K562 (cell line): ENCODE measurements around the gene MARCO. TPM values are rescaled to one million over a fixed set of nuclear protein-coding genes. Genes with fewer than 3 reads are reported as not detected.

Experiments
- ATAC-seq: fragments of 200-7000 bp; cut with Tn5 transposase; 3 replicates; pipeline ENCODE4 v1.9.1; 2020; ENCODE audit warnings: moderate library complexity
- BruUV-seq: library from RNA; stranded (reverse); fragments of 400-500 nt; replicated peaks from 2 replicates; lab custom pipeline; 2021; lab: Mats Ljungman, UMichigan
- CTCF ChIA-PET: fragments of 300-600 bp; formaldehyde crosslinking; extraction: SDS; loops from one replicate; lab custom pipeline; 2021; ENCODE audit warnings: low intra/inter-chr PET ratio; lab: Yijun Ruan, JAX
- POLR2A ChIA-PET: fragments of 300-600, 350-650 bp; sonication (Branson Sonifier 250); formaldehyde crosslinking; extraction: SDS; loops from one replicate; lab custom pipeline; 2021; ENCODE audit warnings: antibody characterized with exemption, inconsistent platforms; lab: Yijun Ruan, JAX
- DNase-seq, 4 experiments: peaks; one replicate each; pipeline versions ENCODE4 v3.0.0 to v3.0.0-alpha.2; 2011 to 2018; ENCODE audit warnings: low spot score in 3 of 4, mixed read lengths in 3 of 4; ENCODE audit errors: extremely low read depth in 1 of 4
- FAIRE-seq: peaks from 2 replicates; lab custom pipeline; 2011; peaks lifted over from hg19 to GRCh38; lab: Jason Lieb, UNC
- H2AFZ ChIP-seq: 2 replicates; pipeline ENCODE4 v1.6.0; 2011; ENCODE audit warnings: low read depth, low read length, control low read depth, inconsistent platforms
- H3K27ac ChIP-seq: fragments of 200-600 bp; 3 replicates; pipeline ENCODE4 v1.8.0; 2011; ENCODE audit warnings: low read depth, mild to moderate bottlenecking, control low read depth, inconsistent platforms, low read length, moderate library complexity, mixed read lengths; ENCODE audit errors: extremely low read depth
- H3K27me3 ChIP-seq, 2 experiments: fragments of 300-600 bp in 1 of 2; 2 replicates in 1 of 2; 3 replicates in 1 of 2; pipeline versions ENCODE4 v1.6.0 to v1.8.0; 2011; ENCODE audit warnings: inconsistent platforms in 2 of 2, low read length in 2 of 2, mild to moderate bottlenecking in 1 of 2, mixed read lengths in 1 of 2, moderate library complexity in 1 of 2; ENCODE audit not compliant: control insufficient read depth in 2 of 2, insufficient read depth in 2 of 2
- H3K36me3 ChIP-seq: fragments of 300-600 bp; 3 replicates; pipeline ENCODE4 v1.8.0; 2011; ENCODE audit warnings: mild to moderate bottlenecking, low read length, inconsistent platforms; ENCODE audit not compliant: control insufficient read depth, insufficient read depth
- H3K4me1 ChIP-seq, 2 experiments: fragments of 200-600 bp in 1 of 2; replicated peaks in 1 of 2; 2 replicates in 1 of 2; 3 replicates in 1 of 2; pipeline versions ENCODE4 v1.5.1 to v1.8.0; 2011; ENCODE audit warnings: inconsistent platforms in 2 of 2, low read length in 2 of 2, mild to moderate bottlenecking in 1 of 2, mixed read lengths in 1 of 2, moderate library complexity in 1 of 2; ENCODE audit not compliant: control insufficient read depth in 2 of 2, insufficient read depth in 2 of 2
- H3K4me2 ChIP-seq: 2 replicates; pipeline ENCODE4 v1.6.1; 2011; ENCODE audit warnings: low read length, control low read depth, inconsistent platforms, mixed read lengths; ENCODE audit not compliant: insufficient read depth
- H3K4me3 ChIP-seq: fragments of 200-600 bp; sonication (generic), shearing (Covaris generic); 2 replicates; pipeline ENCODE4 v1.5.1; 2016; ENCODE audit warnings: control low read depth, inconsistent platforms
- H3K79me2 ChIP-seq: fragments of 200-600 bp; 3 replicates; pipeline ENCODE4 v1.8.0; 2011; ENCODE audit warnings: low read length, inconsistent platforms; ENCODE audit not compliant: control insufficient read depth, insufficient read depth
- H3K9ac ChIP-seq, 2 experiments: 2 replicates each; pipeline versions ENCODE4 v1.6.0 to v1.6.1; 2011; ENCODE audit warnings: low read depth in 2 of 2, low read length in 2 of 2, control low read depth in 1 of 2, inconsistent platforms in 1 of 2, mild to moderate bottlenecking in 1 of 2, mixed read lengths in 1 of 2; ENCODE audit not compliant: insufficient read depth in 1 of 2
- H3K9me1 ChIP-seq: one replicate; pipeline ENCODE4 v1.6.0; 2011; ENCODE audit warnings: inconsistent platforms, mild to moderate bottlenecking, low read length, moderate library complexity; ENCODE audit not compliant: control insufficient read depth, insufficient read depth
- H3K9me3 ChIP-seq: replicated peaks from 2 replicates; pipeline ENCODE4 v1.5.1; 2011; ENCODE audit warnings: low read depth, low read length, inconsistent platforms; ENCODE audit not compliant: control insufficient read depth, insufficient read depth
- H4K20me1 ChIP-seq: replicated peaks from 2 replicates; pipeline ENCODE4 v1.6.1; 2011; ENCODE audit warnings: low read length, inconsistent platforms, mixed read lengths; ENCODE audit not compliant: control insufficient read depth, insufficient read depth
- ASH1L ChIP-seq: fragments of 450-650 bp; IDR thresholded peaks from 2 replicates; pipeline ENCODE4 v1.6.1; 2018; ENCODE audit warnings: borderline replicate concordance, mild to moderate bottlenecking, low read depth; ENCODE audit not compliant: partially characterized antibody
- CBFA2T3 ChIP-seq: fragments of 450-650 bp; IDR thresholded peaks from 2 replicates; pipeline ENCODE4 v1.6.1; 2017
- CCAR2 ChIP-seq: fragments of 200-400 bp; formaldehyde crosslinking; IDR thresholded peaks from 2 replicates; pipeline ENCODE4 v1.6.1; 2017; ENCODE audit warnings: mild to moderate bottlenecking, low read depth, low read length
- ETS2 ChIP-seq: IDR thresholded peaks from 2 replicates; pipeline ENCODE4 v1.6.1; 2016; ENCODE audit warnings: borderline replicate concordance, missing genetic modification characterization, mild to moderate bottlenecking, moderate library complexity, missing compliant biosample characterization; ENCODE audit not compliant: poor library complexity, severe bottlenecking
- MEF2D ChIP-seq: conservative IDR thresholded peaks from 2 replicates; pipeline ENCODE4 v1.6.1; 2016; ENCODE audit warnings: low read depth, missing genetic modification characterization, missing compliant biosample characterization
- ZBTB43 ChIP-seq: sonication (generic); formaldehyde crosslinking; IDR thresholded peaks from 2 replicates; pipeline ENCODE4 v1.8.0; 2023; ENCODE audit warnings: mild to moderate bottlenecking, missing genetic modification reagents
- ZEB2 ChIP-seq: fragments of 450-650 bp; IDR thresholded peaks from 2 replicates; pipeline ENCODE4 v1.6.1; 2016
- ZHX1 ChIP-seq: fragments of 150-350 bp; conservative IDR thresholded peaks from 2 replicates; pipeline ENCODE4 v1.6.1; 2014; ENCODE audit warnings: low read length
- ZNF586 ChIP-seq: fragments of 450-650 bp; formaldehyde crosslinking; conservative IDR thresholded peaks from 2 replicates; pipeline ENCODE4 v1.4.0; 2020; ENCODE audit warnings: mild to moderate bottlenecking, moderate library complexity
- WGBS: fragments of 100-300 bp; shearing (Covaris generic); methylation state at CpG from one replicate; pipeline ENCODE4 v1.1.6; 2016; ENCODE audit warnings: low coverage, mixed read lengths; ENCODE audit not compliant: insufficient coverage; ENCODE audit errors: missing lambda C conversion rate; 5-methylcytosine and 5-hydroxymethylcytosine counted together
- in situ Hi-C: fragments of 300-500 bp; cut with MboI; formaldehyde crosslinking; loops from 4 replicates; pipeline ENCODE4 v1.15.0; 2018; ENCODE audit warnings: inconsistent platforms, mixed read lengths
- intact Hi-C: fragments of 100-400 bp; cut with micrococcal nuclease; formaldehyde crosslinking; loops from 2 replicates; pipeline ENCODE4 v1.14.2; 2022
- polyA plus RNA-seq, 8 experiments: library from polyadenylated mRNA; depleted of rRNA in 4 of 8; stranded (reverse) in 5 of 8; unstranded in 3 of 8; fragments of >200 nt; fragmentation: Nextera tagmentation in 2 of 8; fragmentation: Illumina TruSeq in 1 of 8; extraction: Ambion mirVana in 2 of 8; extraction: Trizol in 1 of 8; gene quantifications; 2 replicates each; pipeline versions ENCODE4 v1.2.1 to v1.2.3, GENCODE V29; 2011 to 2014; ENCODE audit warnings: inconsistent platforms in 1 of 8, missing spikeins in 1 of 8
- total RNA-seq, 7 experiments: library from RNA; depleted of rRNA in 6 of 7; stranded (reverse); fragments of >200 nt in 6 of 7; fragmentation: Illumina TruSeq in 2 of 7; extraction: Trizol in 2 of 7; gene quantifications; 2 replicates each; pipeline versions ENCODE4 v1.2.1 to v1.2.3, GENCODE V29; 2011 to 2021; ENCODE audit warnings: low replicate concordance in 1 of 7

The MARCO gene
- total and polyA plus RNA-seq, 9 of the 15 experiments (the other 6 are each of a cell fraction or from before 2014, with no cell fraction given) = 0.31 TPM; not detected in 8

- no peak for TF ChIP-seq ZHX1
- TF ChIP-seq ZNF586 (CRISPR knock-in tag) = no peak
- no peak for TF ChIP-seq ETS2
- no peak for TF ChIP-seq CBFA2T3
These were observed 47.5 kb downstream of the MARCO start (continued) for GRCh38 chr2:118989481-118989880.

- H4K20me1 ChIP-seq = no peaks in the 10 kb centered on the region
- H3K27ac ChIP-seq = no peak overlapping the region
- TF ChIP-seq ZBTB43 = no peak
- TF ChIP-seq ASH1L = no peak
- TF ChIP-seq ZEB2 = no peak
- no peak for TF ChIP-seq CCAR2
- TF ChIP-seq MEF2D (tag) = no peak
- WGBS = 0% methylated on average over 10 of the region's 10 CpGs
- H3K4me2 ChIP-seq = no peak overlapping the region
- no peaks in the 10 kb centered on the region for H3K9me3 ChIP-seq
- H2AFZ ChIP-seq = no peak overlapping the region
- ATAC-seq = no peak
- ChIA-PET CTCF (no interaction called here), POLR2A (interaction anchor here (1.7 kb wide), 1 partner anchor 104 kb away, joined by 3 read pairs; no protein-coding TSS in a partner anchor)
- intact Hi-C loops (no loop called here), in situ Hi-C loops (no loop called here)
- BruUV-seq = no TSS peak
- H3K4me3 ChIP-seq = no peak overlapping the region
- FAIRE-seq = no peak
- no peaks in the 10 kb centered on the region for H3K4me1 ChIP-seq
- no peak for DNase-seq
- no peaks in the 10 kb centered on the region for H3K9me1 ChIP-seq
- H3K9ac ChIP-seq = no peak overlapping the region
- H3K36me3 ChIP-seq = no peaks in the 10 kb centered on the region
- peaks cover 0 to 31% of the 10 kb centered on the region in 2 experiments; a peak in 2 of 5 replicates for H3K27me3 ChIP-seq
- H3K79me2 ChIP-seq = no peaks in the 10 kb centered on the region
These were observed 49.0 kb downstream of the MARCO start for GRCh38 chr2:118990757-118991545.
